Left kidney (tissue), 2 donors: ENCODE results near the gene CHPF2. TPM values are rescaled to one million over a fixed set of nuclear protein-coding genes. Genes with fewer than 3 reads are reported as not detected.

ENCODE experiments used
- DNase-seq: peaks from one replicate; pipeline ENCODE4 v3.0.0-alpha.2; 2013
- polyA plus RNA-seq: library from polyadenylated mRNA; unstranded; fragments of 120-200 nt; gene quantifications from one replicate; pipeline ENCODE4 v1.2.1, GENCODE V29; 2013; ENCODE audit not compliant: insufficient read length

CHPF2 gene
- polyA plus RNA-seq, 1 donor = 21.2 TPM

GRCh38 chr7:151245360-151246101 lies 13.2 kb downstream of the CHPF2 start:
- DNase-seq = peak; percentile 58

GRCh38 chr7:151246102-151246850 lies 14.0 kb downstream of the CHPF2 start:
- DNase-seq = no peak

- DNase-seq = no peak
Observed at GRCh38 chr7:151246851-151247580, 14.7 kb downstream of the CHPF2 start.

DNA sequence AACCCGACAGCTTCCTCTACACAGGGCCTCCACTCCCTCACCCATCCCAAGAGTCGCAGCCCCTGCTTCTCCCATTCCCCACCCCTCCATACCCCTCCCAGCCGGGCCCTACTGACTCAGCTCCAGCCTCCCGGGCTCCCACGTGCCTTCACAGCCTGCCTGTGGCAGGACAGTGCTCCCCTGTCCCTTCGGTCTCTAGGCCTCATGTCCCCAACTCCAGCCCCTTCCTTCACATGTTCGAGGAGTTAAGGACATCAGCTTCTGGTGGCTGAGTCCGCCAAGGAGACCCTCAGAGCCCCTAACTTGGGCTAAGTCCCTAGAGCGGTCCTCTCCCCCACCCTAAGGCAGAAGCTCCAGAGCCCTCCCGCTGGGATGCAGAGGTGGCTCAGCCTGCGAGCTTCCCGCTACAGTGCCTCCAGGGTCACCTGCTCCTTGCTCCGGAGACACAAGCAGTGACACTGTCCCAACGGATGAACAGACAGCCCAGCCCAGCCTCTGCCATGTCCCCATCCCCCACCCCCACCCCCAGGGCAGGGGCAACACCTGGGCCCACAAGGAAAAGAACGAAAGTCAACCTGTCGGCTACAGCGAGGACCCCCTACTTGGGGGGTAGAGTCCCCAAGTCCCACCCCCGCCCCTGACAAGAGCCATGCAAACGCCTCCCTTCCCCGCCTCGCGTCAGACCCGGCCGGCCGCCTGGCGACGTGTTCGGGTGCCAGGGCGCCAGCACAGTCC lies 15.5 kb downstream of the CHPF2 start:
- no peak for DNase-seq

DNA sequence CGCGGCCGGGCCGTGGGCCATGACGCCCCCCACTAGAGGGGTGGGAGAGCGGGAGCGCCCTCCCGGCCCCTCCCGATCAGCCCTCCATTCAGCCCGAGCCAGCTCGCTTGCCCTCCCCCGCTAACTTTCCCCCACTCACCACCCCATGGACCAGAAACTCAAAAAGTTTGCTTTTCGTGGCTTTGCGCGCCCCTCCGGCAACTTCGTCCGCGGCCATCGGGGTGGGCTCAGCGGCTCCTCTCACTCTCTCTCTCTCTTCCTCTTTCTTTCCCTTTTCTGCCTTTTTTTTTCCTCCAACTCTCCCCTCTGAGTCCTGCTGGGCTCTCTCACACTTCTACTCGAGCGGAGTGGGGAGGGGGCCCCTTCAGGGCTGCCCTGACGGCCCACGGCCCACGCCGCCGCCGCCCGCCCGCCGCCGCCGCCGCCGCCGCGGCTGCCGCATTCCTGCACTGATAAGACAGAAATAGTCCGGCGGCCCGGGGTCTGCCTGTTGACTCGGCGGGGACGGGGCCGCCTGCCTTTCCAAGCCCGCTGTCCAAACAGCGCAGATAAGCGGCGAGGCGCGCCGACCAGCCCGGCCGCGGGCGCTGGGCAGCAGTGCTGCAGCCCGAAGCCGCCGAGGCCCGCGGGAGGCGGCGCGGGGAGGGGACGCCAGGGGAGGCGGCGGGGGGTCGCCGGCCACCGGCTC lies 16.2 kb downstream of the CHPF2 start, which contains the start of gene SMARCD3:
TSS of gene SMARCD3 (minus strand) at position 349 of the 688 bp plus-strand sequence. CDS start at position 217, 132 bp downstream.
- peak; percentile 75 for DNase-seq

- DNase-seq = no peak
Observed at GRCh38 chr7:151249034-151249731, 16.9 kb downstream of the CHPF2 start.

- DNase-seq = no peak
Observed at GRCh38 chr7:151249732-151250072, 17.4 kb downstream of the CHPF2 start.

DNA sequence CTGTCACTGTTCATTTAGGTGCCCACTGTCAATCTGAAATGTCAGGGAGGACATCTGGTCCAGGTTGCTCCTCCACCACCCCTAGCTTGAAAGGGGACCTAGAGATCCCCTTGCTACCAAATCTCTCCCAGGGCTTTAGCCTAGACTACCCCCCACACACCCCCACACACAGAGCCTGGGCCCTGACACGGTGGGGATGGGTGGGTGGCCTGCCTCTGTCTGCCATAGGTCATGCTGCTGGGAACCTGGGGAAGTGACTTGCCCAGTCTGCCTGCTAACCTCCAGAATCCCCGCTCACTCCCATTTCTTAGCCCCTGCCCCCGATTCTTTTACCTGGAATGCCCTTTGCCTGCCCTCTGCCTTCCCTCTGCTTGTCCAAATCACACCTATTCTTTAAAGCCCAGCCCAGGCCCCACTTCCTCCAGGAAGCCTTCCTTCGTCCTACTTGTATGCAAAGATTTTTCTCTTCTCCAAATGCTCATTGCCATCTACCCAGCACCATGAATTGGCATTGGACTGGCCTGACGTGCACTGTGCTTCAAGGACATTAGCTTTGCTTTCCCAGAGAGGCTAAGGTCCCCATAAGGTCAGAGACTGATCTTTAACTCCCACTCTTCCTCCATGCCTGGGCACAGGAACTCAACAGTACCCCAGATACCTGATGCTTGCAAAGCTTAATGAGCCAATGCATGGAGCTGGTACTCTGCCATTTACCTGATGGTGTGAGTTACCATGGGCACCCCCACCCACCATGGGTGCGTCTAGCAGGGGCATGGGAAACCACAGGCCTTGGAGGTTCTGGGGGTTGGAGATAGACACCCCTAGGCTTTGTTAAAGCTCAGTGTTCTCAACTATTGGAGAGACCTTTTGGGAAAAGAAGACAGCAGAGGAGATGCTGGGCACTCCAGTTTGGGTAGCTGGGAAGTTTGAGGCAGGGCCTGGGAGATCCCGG lies 18.2 kb downstream of the CHPF2 start:
- no peak for DNase-seq

- no peak for DNase-seq
Observed at GRCh38 chr7:151251328-151251688, 19.0 kb downstream of the CHPF2 start.

DNA sequence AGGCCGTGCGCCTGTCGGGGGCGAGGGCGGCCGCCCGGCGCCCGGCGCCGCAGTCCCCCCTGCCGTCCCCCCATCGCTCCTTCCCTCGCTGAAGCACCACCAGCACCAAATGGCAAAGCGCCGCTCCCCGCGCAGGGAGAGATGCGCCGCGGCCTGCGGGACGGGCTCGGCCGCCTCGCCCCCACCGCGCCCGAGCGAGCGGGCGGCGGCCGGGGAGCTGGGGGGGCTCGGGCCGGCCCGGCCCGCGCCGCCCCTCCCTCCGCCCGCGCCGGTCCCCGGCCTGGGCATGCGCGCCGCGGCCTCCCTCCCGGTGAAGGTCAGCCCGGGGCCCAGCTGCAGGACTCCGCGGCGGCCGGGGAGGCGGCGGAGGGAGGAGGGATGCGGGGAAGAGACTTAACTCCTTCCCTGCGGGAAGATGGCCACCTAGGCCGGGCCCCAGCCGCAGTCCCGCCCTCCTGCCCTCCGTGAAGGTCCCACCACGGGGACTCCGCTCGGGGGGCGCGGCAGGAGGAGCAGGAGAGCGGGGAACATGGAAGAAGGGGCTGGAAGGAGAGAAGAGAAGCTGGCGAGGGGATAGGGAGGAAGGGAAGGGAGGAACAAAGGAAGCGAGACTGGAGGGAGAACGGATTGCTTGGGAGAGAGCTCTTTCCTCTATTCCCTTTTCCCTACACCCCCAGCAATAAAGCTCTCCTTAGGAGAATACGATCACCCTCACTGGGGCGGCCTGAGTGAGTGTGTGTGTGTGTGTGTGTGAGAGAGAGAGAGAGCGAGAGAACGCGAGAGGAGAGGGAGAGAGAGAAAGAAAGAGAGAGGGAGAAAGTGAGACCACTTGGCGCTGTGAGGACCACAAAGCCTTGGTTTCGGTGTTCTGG lies 19.6 kb downstream of the CHPF2 start:
- DNase-seq = peak; percentile 74

- no peak for DNase-seq
Observed at GRCh38 chr7:151252561-151252835, 20.2 kb downstream of the CHPF2 start.

DNA sequence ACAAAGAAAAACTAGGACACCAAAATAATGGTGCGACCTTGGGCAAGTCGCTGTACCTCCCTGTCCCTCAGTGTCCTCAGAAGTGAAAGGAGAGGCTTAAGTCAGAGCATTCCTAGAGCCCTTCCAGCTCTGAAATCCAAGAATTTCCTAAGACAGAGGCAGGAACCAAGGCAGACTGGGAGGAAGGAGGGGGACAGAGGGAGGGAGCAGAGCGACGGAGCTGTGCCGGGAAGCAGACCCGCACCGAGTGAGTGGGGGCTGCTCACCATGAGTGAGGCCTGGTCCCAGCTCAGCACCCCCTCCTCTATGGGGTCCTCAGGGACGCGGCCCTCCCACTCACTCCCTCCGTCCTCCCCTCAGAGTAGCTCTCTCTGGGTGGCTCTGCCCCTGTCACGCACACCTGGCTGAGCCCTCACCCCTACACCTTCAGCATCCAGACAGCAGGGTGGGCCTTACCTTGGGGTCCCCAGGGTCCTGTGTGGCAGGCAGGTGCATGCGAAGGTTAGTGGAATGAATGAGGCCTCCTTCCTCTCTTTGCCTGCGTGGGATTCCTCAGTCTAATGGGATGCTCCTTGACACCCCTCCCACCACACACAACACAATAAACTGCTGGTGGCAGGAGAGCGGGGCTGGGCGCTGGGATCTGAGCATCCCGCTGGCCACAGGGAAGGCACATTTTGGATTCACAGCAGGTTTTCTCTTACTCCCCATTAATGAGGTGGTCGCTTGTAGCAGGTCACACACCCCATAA lies 20.9 kb downstream of the CHPF2 start:
- no peak for DNase-seq

GRCh38 chr7:151254316-151254715 lies 22.0 kb downstream of the CHPF2 start:
- DNase-seq = no peak

DNA sequence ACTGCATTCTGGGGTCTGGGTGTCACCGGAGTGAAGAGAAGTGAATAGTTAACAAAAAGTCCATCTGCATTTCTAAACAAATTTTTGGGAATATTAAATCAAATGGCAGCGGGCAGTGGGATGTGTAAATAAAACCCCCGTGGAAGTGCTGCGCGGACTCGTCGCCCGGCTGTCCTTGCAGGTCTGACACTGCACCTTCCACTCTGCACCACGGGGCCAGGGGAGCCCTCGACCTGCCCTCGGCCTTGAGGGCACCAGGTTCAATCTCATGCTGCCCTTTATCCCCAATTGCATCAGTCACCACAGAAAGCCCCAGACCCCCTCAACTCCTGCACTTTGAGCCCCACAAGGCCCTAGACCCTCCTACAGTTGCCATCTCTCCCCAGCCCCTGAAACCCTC lies 22.6 kb downstream of the CHPF2 start:
- no peak for DNase-seq

GRCh38 chr7:151255390-151255789 lies 23.1 kb downstream of the CHPF2 start:
- DNase-seq = no peak

GRCh38 chr7:151256410-151257045 lies 24.2 kb downstream of the CHPF2 start:
- DNase-seq = no peak

DNA sequence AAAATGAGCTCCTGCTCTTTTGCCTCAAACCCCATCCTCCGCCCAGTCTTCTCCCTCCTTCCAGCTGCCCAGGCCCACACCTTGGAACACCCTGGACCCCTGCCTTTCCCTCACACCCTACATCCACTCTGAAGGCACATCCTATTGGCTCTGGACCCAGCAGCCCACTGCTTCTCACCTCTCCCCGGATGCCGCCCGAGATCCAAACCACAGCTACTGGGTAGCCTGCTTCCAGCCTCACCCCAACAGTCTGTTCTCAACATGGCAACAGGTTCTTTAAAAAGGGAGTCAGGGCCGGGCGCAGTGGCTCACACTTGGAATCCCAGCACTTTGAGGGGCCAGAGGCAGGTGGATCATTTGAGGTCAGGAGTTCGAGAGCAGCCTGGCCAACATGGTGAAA lies 25.7 kb downstream of the CHPF2 start:
- no peak for DNase-seq

DNA sequence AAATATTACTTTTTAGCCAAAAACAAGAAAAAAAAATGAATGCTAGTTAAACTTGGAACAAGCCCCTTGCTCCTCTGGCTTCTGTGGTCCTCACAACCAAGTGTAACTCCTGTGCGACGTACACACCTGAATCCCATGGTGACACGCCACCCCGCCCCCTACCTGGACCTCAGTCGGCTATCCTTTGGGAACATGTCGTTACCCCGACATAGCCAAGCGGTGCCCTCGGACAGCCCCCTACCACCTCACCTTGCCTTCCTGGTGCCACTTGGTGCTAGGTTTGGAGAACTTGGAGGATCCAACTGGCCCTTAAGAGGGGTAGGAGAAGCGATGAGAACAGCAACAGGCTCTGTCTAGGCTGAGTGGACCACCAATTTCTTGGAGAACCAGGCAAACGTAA lies 28.2 kb downstream of the CHPF2 start:
- no peak for DNase-seq
